DMS79 treated with DMSO at 0.1 percent for 48 hours (cell line): ENCODE data around the gene PRSS22.

Experiments
- DNase-seq: peaks from one replicate; lab custom pipeline; 2025; lab: John Stamatoyannopoulos, UW

The PRSS22 gene, protein sequence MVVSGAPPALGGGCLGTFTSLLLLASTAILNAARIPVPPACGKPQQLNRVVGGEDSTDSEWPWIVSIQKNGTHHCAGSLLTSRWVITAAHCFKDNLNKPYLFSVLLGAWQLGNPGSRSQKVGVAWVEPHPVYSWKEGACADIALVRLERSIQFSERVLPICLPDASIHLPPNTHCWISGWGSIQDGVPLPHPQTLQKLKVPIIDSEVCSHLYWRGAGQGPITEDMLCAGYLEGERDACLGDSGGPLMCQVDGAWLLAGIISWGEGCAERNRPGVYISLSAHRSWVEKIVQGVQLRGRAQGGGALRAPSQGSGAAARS

DNA sequence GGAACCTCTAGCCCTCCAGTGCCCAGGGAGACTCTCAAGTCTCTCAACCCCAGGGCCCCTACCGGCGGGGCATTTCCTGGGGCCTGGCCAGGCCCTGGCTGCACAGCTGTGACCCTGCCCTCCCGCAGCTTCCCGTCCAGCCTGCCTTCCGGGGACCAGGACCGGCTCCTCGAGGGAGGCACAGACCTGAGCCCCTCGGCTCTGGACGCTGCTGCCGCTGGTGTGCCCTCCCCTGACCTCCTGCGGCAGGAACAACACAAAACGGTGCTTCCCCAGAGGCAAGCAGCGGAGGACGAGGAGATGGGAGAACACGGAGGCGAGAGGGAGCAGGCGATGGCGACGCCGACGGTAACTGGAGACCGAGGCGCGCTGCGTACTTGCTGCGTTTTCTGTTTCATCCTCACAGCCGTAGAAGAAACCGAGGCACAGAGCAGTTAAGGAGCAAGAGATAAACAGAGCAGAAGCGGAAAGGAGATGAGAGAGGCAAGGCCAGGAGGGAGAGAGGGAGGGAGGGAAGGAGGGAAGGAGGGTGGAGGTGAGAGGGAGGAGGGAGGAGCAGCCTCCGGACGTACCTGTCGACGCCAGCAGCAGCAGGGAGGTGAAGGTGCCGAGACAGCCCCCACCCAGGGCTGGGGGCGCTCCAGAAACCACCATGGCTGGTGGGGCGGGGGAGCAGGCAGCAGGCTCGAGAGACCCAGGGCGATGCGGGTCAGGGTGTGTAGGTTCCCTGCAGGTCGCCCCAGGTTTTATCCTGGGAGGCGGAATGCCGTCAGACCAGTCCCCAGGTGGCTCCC is at the start of gene PRSS22:
Gene PRSS22 (minus strand): TSS at position 720 of the 794 bp plus-strand sequence. CDS start 66 bp downstream, at position 654.
- DNase-seq = peak; percentile 15

DNA sequence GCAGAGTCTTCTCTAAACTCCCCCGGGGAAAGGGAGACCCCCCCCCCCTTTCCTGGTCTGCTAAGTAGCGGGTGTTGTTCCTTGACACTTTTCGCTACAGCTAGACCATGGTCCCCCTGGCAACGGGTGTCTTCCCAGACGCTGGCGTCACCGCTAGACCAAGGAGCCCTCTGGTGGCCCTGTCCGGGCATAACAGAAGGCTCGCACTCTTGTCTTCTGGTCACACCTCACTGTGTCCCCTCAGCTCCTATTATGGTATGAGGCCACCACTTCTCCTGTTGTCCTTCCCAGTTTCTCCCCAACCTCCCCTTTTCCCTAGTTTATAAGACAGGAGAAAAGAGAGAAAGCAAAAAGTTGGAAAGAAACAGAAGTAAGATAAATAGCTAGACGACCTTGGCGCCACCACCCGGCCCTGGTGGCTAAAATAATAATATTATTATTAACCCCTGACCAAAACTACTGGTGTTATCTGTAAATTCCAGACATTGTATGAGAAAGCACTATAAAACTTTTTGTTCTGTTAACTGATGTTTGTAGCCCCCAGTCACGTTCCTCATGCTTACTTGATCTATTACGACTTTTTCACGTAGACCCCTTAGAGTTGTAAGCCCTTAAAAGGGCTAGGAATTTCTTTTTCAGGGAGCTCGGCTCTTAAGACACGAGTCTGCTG is 49.2 kb upstream of the PRSS22 start:
- peak; percentile 5 for DNase-seq

- no peak for DNase-seq
These were observed 48.0 kb upstream of the PRSS22 start for GRCh38 chr16:2905988-2906387.

DNA sequence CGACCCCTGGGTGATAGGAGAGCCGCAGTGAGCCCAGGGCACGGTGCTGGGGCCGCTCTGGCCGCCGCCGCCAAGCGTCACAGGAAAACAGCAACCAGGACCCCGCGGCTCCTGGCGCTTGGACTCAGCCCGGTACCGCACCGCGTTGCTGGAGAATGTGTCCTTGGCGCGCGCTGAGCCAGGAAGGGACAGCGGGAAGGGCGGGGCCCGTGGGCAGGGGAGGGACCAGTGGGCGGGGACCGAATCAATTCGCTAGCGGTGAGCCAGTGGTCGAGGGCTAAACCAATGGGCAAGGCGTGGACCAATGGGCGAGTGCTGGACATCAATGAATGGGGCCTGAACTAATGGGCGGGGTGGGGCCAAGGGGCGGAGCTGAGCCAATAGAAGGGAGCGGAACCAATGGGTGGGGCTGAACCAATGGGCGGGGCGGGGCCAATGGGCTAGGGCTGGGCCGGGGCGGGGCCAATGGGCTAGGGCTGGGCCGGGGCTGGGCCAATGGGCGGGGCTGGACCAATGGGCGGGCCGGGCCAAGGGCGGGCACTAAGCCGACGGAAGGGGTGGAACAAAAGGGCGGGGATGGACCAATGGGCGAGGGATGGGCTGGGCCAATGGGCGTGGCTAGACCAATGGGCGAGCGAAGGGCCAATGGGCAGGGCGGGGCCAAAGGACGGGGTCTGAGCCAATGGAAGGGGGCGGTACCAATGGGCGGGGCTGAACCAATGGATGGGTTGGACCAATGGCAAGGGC is 47.4 kb upstream of the PRSS22 start:
- DNase-seq = peak; percentile 97

- no peak for DNase-seq
These were observed 46.9 kb upstream of the PRSS22 start for GRCh38 chr16:2904922-2905240.

DNA sequence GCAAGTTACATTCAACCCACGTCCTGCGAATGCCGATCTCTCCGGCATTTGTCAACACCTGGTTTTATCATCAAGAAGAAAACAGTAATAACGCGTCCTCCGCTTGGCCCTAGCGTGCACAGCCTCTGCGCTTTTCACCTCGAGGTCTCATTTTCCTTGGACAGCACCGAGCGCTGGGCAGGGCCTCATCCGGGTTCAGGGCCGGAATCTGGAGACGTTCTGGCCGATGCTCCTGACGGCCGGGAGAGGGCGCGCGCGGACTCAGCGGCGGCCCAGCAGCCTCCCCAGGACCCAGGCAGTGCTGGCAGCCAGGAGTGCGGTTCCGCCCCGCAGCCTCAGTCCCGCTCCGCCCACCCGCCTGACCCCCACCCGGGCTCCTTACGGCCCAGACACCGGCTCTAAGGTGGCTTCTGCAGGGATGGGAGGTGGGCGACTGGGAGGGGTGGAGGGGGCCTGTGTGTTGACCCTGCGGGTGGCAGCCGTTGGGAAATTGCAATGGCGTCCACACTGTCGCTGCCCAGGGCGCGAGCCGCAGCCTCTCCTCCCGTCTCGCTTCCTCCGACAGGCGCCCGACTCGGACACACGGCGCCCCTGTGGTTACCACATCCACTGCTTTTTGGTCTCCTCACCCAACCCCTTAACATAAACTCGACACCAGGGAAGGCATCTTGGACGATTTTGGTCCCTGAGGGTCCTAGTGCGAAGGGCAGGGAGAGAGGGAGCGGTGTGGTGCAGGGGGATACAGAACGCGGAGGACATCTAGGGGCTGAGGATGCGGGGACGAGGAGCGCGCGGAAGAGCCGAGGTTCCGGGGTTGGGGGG is 46.3 kb upstream of the PRSS22 start:
- DNase-seq = peak; percentile 80

DNA sequence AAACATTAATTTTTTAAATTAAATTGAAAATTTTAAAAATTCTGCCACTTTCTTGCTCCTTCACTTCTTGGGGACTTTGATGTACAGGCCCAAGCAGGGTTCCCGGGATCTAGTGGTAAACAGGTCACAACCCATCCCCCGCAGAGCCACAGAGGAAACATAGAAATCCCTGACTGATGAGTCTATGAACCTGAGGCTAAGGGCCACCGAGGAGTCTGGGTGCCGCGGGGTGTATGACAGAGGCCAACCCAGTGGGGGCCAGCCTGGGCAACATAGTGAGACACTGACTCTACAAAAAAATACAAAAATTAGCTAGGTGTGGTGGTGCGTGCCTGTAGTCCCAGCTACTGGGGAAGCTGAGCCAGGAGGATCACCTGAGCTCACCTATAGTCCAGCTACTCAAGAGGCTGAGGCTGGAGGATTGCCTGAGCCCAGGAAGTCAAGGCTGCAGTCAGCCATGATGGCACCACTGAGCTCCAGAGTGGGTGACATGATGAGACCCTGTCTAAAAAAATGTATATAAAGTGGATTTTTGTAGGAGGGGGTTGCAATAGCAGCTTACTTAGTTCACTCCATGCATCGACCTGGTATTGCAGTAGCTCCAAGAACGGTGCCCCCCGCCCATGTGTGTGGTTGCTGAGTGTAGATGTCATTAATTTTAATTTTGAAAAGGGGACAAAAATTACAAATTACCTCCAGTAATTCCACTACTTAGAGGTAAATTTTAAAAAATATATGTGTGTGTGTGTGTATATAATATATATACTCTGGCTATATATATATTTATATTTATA is 44.6 kb upstream of the PRSS22 start:
- DNase-seq = no peak

DNA sequence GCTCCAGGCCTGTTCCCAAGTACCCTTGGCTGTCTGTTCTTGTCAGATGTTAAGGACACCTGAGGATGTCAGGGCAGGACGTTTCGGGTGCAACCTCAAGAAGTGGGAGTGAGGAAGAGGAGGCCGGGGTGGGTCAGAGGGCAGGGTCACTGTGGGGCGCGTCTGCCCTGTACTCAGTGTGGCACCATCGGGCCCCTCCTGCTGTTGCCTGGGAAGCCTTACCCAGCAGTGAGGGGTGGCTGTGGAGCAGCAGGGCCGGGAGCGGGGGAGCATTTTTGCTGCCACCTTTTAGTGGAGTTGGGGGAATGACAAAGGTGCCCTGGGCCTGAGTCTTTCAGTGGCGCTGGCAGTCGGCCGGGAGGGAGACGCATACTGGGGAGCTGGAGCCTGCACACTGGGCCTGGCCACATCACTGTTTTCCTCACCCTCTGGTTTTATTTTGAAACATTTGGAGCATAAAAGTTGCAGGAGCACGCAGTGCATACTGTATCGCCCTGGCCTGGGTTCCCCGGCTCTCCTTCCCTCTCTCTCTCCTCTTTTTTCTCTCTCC is 42.6 kb upstream of the PRSS22 start:
- no peak for DNase-seq

- DNase-seq = no peak
These were observed 41.6 kb upstream of the PRSS22 start for GRCh38 chr16:2899564-2900072.

DNA sequence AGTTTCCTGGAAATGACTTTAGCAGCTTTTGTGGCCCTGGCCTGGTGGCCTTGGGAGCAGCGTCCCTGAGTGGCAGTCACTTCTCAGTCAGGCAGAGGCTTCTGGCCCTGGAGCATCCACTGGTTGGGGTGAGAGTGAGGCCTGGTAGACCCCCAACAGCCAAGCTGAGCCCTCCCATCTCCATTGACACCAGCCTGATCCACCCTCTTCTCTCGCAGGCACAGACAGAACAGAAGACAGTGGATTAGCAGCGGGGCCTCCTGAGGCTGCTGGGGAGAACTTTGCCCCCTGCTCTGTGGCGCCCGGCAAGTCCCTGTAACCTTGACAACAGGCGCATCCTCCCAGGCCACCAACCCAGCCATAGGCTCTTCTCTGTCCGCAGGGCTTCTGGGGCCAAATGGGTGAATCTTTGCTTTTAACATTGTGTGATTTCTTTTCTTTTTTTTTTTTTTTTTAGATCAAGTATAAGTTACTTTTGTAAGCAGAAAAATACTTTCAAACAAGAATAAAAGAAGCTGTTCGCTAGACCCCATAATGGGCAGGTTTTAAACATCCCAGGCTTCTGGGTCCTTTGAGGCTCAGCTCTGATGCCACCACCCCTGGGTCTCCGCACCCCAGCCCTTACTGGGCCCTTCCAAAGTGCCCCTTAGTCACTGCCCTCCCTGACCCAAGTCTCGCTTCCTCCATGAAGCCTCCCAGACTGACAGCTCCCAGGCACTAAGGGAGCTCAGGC is 41.0 kb upstream of the PRSS22 start:
- DNase-seq = no peak

DNA sequence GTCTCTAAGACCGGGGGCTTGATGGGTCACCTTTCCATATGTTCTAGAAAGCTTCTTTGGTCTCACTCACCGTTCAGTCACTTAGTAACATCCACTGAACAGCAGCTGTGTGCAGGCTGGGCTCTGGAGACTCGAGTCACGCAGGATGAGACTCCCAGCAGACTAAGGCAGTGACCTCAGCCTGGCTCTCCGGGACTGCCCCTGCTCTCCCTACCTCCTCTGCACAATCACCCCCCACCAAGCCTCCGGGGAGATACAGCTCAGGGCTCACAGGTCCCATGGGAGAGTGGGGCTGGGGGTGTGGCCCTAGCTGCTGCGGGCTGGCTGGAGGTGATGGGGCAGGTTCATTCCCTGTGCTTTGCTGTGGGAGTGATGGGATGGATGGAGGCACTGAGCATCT is 39.1 kb upstream of the PRSS22 start:
- DNase-seq = no peak

DNA sequence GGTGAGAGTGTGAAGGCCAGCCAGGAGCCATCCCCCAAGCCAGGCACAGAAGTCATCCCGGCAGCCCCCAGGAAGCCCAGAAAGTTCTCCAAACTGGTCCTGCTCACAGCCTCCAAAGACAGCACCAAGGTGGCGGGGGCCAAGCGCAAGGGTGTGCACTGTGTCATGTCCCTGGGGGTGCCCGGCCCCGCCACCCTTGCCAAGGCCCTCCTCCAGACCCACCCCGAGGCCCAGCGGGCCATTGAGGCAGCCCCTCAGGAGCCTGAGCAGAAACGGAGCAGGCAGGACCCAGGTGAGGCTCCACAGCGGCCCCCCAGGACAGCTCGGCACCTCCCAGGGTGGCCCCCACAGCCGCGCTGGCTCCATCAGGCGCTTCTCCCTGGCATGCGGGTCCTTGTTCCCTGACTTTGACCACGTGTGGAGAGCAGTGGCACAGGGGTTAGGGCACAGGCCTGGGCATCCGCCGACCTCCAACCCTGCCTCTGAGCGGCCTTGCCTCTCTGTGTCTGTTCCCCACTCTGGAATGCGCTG is 38.6 kb upstream of the PRSS22 start:
- DNase-seq = no peak

DNA sequence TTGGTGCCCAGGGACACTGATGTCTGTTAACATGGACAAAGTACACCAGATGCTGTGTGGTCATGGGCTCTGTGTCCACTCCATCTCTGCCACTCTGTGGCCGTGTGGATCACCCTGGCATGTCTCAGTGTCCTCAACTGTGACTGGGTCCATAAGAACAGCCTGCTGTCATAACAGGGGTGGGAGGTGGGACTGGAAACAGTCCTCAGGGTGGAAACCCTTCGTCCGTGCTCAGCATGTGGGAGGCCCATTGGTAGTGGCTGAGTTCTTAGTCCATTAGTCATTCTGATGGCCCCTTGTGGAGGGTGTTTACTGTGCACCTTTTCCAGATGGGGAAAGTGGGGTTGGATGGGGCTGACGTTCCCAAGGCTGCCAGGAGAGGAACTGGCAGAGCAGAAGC is 37.8 kb upstream of the PRSS22 start:
- no peak for DNase-seq

DNA sequence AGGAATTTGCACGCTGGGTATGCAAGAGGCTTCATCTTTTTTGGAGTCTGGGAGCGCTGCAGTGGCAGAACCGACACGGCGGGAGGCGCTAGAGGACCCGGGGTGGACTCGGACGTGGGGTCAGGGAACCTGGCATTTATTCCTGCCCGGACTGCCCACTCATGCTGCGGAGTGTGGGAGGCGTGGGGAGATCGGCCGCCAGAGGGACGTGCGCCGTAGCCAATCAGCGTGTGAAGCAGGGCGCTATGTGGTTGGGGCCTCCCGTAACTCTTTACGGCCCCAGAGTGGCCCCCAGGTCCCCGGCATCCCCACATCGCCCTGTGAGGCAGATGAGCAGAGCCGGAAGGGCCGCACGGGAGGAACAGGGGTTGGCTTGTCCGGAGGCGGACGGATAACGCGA is 36.3 kb upstream of the PRSS22 start:
- DNase-seq = no peak

DNA sequence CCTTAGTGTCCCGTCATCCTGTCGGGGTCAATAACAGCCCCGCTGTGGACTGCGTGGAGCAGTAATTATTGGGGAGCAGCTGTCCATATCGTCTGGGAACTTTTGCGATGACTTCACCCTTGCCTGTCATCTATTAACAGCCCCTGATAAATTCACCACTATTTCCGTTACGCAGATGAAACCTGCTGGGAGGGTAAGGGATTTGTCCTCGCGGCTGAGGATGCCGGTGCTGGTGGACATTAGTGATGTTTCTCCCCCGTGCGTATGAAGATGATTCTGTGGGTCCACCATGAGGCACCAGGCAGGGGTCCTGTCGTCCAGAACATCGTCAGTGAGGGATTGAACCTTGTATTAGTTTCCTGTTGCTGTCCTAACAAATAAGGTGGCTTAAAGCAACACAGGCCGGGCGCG is 26.1 kb upstream of the PRSS22 start:
- no peak for DNase-seq

DNA sequence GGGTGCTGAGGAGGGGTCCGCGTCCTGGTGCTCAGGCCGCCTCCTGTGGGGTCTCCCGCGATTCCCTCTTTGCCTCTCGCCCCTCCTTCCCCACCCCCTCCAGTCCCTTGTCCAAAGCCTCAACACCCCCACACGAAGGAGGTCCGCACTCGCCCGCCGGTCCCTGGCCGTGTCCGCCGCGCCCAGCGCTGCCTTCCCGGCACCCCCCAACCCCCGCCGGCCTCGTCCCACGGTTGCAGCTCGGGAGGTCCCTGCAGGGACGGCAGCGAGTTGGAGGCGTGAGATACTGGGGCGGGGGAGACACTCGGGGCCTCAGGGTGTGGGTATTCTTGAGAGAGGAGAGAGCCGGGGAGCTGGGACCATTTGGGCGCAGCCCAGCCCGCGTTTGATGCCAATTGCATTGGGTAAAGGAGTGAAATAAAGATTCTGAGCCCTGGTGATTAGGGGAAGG is 25.5 kb upstream of the PRSS22 start:
- DNase-seq = peak; percentile 19

DNA sequence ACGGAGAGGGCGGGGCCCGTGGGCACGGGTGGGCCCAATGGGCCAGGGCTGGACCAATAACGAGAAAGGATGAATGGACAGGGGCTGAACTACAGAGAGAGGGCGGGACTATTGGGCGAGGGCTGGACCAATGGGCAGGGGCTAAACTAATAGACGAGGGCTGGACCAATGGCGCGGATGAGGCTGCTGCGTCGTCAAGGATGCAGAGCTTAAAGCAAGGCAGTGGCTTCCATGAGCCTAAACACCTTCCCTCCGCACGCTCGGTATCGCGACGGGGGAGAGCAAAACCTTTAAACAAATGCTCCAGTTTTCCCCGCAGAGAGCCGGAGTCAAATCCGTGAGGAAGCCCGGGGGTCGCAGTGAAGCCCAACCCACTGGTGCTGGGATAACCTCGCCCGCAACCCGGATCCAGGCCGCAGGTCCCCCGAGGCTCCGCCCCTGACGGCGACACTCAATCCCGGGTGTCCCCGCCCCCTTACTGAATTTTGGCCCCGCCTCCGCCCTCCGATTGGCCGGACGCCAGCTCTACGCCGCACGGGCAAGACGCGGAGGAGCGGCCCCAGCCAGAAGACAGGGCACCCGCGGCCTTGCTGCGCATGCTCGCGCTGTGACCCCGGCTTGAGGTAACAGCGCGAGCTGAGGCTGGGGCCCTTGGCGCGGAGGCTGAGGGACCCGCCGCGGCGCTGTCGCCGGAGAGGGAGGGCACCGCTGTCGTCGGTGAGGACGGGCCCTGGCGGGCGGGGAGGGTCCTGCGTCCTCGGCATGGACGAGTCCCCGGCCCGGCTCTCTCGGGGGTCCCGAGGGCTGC is 24.9 kb upstream of the PRSS22 start, which contains the start of gene FLYWCH2:
Gene FLYWCH2 (plus strand): TSS at position 566 of the 808 bp plus-strand sequence. CDS start 13,235 bp downstream, outside the sequence.
- DNase-seq = peak; percentile 95
